ENCODE data around the gene ASCL2.

The ASCL2 gene

GRCh38 chr11:2220173-2220771 is 50.1 kb downstream of the ASCL2 start:
- Histone ChIP-seq H3K4me2 (ENCODE audit: low read length) (no peak overlapping the region), H3K79me1 (ENCODE audit: low read length) (no peaks in the 10 kb centered on the region), H3K4me3 (ENCODE audit: low read depth, low read length) (no peak overlapping the region), H3K36me3 (ENCODE audit: control insufficient read depth in 1 of 2, insufficient read depth in 2 of 2, low read length in 2 of 2) (no peaks in the 10 kb centered on the region), H3K79me2 (ENCODE audit: control insufficient read depth, insufficient read depth, low read length, poor library complexity) (no peaks in the 10 kb centered on the region), H4K12ac (ENCODE audit: low read depth, low read length) (no peak overlapping the region), H2BK5ac (ENCODE audit: low read depth, low read length, poor library complexity) (no peak overlapping the region), H3K27me3 (ENCODE audit: insufficient read depth, low read length) (no peaks in the 10 kb centered on the region), H3K4ac (ENCODE audit: low read depth, low read length) (no peak overlapping the region), H3K9me3 (ENCODE audit: insufficient read depth, low read depth, low read length) (peaks cover 6% of the 10 kb centered on the region), H3K14ac (ENCODE audit: low read length) (no peak overlapping the region), H4K8ac (ENCODE audit: low read depth, low read length) (no peak overlapping the region), H3K23ac (ENCODE audit: low read length) (no peak overlapping the region), H2AK5ac (ENCODE audit: low read length) (no peak overlapping the region), H3K9ac (ENCODE audit: low read length) (no peak overlapping the region), H3K18ac (ENCODE audit: low read length) (no peak overlapping the region), H2BK120ac (ENCODE audit: insufficient read depth, low read length, poor library complexity) (no peak overlapping the region), H2AFZ (ENCODE audit: insufficient read depth, low read length, poor library complexity) (no peak overlapping the region), H3K27ac (ENCODE audit: low read depth, low read length) (no peak overlapping the region), H3K4me1 (ENCODE audit: control insufficient read depth in 1 of 2, insufficient read depth in 2 of 2, low read length in 2 of 2) (no peaks in the 10 kb centered on the region), H2BK12ac (ENCODE audit: low read length) (no peak overlapping the region), H4K91ac (ENCODE audit: low read depth, low read length) (no peak overlapping the region)
- DNase-seq = peak; percentile 47 to 64
- WGBS (ENCODE audit: extremely low coverage, insufficient coverage, insufficient read length) = no CpG with 5 or more reads among the region's 3 CpGs

GRCh38 chr11:2219318-2220017 is 50.9 kb downstream of the ASCL2 start:
- Histone ChIP-seq H3K79me1 (ENCODE audit: low read length) (no peaks in the 10 kb centered on the region), H3K27ac (ENCODE audit: low read depth, low read length) (no peak overlapping the region), H2BK12ac (ENCODE audit: low read length) (no peak overlapping the region), H3K14ac (ENCODE audit: low read length) (no peak overlapping the region), H3K27me3 (ENCODE audit: insufficient read depth, low read length) (no peaks in the 10 kb centered on the region), H3K9ac (ENCODE audit: low read length) (no peak overlapping the region), H3K4ac (ENCODE audit: low read depth, low read length) (no peak overlapping the region), H3K4me3 (ENCODE audit: low read depth, low read length) (no peak overlapping the region), H4K12ac (ENCODE audit: low read depth, low read length) (no peak overlapping the region), H3K4me1 (ENCODE audit: control insufficient read depth in 1 of 2, insufficient read depth in 2 of 2, low read length in 2 of 2) (no peaks in the 10 kb centered on the region), H3K18ac (ENCODE audit: low read length) (no peak overlapping the region), H4K91ac (ENCODE audit: low read depth, low read length) (no peak overlapping the region), H3K23ac (ENCODE audit: low read length) (no peak overlapping the region), H3K79me2 (ENCODE audit: control insufficient read depth, insufficient read depth, low read length, poor library complexity) (no peaks in the 10 kb centered on the region), H3K36me3 (ENCODE audit: control insufficient read depth in 1 of 2, insufficient read depth in 2 of 2, low read length in 2 of 2) (no peaks in the 10 kb centered on the region), H3K4me2 (ENCODE audit: low read length) (no peak overlapping the region), H3K9me3 (ENCODE audit: insufficient read depth, low read depth, low read length) (peaks cover 9% of the 10 kb centered on the region), H2BK5ac (ENCODE audit: low read depth, low read length, poor library complexity) (no peak overlapping the region), H2AFZ (ENCODE audit: insufficient read depth, low read length, poor library complexity) (no peak overlapping the region), H4K8ac (ENCODE audit: low read depth, low read length) (no peak overlapping the region), H2AK5ac (ENCODE audit: low read length) (no peak overlapping the region), H2BK120ac (ENCODE audit: insufficient read depth, low read length, poor library complexity) (no peak overlapping the region)
- no CpG with 5 or more reads among the region's 6 CpGs for WGBS (ENCODE audit: extremely low coverage, insufficient coverage, insufficient read length)
- DNase-seq = no peak
